ENCODE results near the gene WDR26.
"Not testable (repeated sequence)": the region's sequence is repeated elsewhere in the genome, so short reads cannot be mapped to it uniquely, and the experiment has no call there.

The WDR26 gene

GRCh38 chr1:224392411-224393249, 42.0 kb downstream of the WDR26 start:
- no peak for DNase-seq (ENCODE audit: low read depth)

GRCh38 chr1:224390517-224390916, 44.1 kb downstream of the WDR26 start:
- DNase-seq (ENCODE audit: low read depth): no peak

DNA sequence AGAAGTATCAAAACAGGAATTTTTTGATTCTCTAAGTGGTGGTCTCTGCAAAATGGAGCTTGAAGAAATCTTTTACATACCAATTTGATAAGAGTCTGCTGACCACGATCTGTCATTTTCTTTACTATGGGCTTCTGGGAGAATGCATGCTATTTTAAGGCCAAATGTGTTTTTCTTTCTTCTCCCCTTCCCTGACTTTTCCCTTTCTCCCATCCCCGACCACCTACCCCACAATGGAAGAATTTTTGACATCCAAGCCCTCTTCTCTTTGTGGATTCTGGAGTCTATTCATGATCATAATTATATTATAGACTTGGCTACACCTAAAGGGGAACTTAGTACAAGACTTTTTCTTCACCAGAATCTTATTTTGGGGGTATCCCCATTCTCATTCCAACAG, 46.7 kb downstream of the WDR26 start:
- no peak for DNase-seq (ENCODE audit: low read depth)

DNA sequence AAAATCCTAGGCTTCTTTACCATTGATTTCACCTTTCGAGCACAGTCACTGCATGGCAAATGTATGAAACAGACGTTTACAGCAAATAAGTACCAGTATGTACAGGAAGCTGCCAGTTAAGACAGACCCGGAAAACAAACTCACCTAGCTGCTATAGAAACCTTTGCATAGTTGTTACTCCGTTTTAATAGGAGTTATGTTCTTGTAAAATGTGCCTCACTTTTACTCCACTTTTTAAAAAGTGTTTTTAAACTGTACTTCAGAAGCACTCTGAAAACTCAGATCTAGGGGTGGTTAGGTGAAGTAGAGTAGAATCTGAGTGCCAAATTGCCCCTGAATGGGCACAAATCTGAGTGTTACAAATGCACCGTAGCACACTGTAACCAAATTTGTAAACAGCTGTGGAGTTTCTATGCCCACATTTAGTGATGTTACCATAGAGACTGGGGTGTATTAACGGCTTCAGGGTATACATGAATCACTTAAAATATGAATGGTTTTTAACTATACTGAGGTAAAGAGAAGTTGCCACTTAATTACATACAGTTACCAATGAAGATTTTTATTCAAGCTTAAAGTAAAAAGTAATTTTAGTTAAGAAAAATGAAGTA, 47.2 kb downstream of the WDR26 start:
- DNase-seq (ENCODE audit: low read depth): no peak

- DNase-seq (ENCODE audit: low read depth): no peak
These were observed 51.4 kb downstream of the WDR26 start for GRCh38 chr1:224383218-224383617.

- DNase-seq (ENCODE audit: low read depth): no peak
These were observed 52.6 kb downstream of the WDR26 start for GRCh38 chr1:224381880-224382548.

DNA sequence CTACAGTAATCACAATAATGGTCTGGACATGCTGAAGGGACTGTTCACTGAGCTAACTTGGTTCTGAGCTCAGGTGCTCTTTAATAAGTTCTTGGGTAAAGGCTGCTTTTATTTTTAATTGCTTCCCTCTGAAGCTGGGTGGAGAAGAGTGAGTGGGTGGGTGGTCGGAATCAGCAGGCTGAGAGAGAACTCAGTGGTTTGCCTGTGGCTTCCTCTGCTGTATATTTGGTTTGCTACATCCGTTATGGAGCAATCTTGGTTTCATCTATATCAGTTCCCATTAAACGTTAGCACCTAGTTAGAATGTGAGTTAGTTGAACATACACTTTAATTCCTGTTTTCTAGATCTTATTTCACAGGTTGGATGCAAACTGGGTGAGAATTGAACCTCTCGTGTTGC, 54.6 kb downstream of the WDR26 start:
- peak; percentile 19 for DNase-seq (ENCODE audit: low read depth)

DNA sequence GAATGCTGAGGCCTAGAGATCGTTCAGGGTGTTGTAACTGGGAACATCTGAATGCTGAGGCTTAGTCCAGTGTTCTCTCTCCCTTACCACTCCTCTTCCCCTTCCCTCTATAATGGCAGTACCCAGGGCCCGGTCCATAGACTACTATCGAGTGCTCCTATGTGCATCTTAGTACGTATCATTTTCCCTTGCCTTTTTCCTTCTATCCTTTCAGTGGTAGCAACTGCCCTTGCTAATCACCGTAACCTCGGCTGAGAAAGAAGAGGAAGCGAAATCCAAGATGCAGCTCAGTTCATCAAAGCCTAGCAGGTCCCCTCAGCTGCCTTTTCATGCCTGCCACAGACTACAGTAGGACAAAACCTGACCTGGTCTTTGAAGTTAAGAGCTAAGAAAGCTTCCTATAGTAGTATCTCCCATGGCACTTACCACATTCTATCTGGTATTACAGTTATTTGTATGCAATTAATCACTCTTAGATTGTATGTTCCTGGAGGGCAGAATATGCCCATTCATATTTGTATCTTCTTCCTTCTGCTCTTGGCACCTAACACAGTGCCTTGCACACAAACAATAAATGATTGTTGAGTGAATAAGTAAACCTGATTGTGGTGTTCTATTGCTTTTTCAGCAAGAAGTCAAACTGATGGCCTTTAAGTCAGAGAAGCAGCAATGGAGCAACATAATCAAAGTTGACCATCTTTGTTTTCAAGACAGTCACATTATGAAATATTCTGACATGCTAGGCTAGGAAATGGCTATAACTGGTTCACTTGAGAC, 55.6 kb downstream of the WDR26 start:
- no peak for DNase-seq (ENCODE audit: low read depth)

DNA sequence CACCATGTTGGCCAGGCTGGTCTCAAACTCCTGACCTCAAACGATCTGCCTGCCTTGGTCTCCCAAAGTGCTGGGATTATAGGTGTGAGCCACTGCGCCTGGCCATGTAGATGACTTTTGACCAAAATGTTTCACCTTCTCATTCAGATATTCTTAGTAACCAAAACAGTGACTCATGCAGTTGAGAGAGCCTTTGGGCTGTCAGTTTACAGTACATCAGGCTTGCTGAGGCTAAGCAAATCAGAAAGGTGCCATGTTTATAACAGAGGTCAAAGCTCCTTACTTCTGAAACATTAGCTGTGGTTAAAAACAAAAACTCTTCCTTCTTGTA, 57.0 kb downstream of the WDR26 start:
- DNase-seq (ENCODE audit: low read depth): no peak

- DNase-seq (ENCODE audit: low read depth): no peak
These were observed 59.5 kb downstream of the WDR26 start for GRCh38 chr1:224375059-224375458.

- DNase-seq (ENCODE audit: low read depth): no peak
These were observed 61.5 kb downstream of the WDR26 start for GRCh38 chr1:224373008-224373590.

DNA sequence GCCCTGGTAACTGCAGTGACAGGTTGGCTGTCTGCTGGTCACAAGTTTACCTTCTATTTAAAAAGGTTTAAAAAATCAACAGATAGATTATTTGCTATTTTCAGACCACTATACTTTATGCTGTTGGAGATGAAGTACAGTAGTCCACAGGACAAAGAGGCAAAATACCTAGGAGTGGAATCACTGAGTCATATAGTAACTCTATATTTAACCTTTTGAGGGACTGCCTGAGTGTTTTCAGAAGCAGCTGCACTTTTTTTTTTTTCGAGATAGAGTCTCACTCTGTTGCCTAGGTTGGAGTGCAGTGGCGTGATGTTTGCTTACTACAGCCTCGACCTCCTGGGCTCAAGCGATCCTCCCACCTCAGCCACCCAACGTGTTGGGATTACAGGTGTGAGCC, 66.2 kb downstream of the WDR26 start:
- no peak for DNase-seq (ENCODE audit: low read depth)

DNA sequence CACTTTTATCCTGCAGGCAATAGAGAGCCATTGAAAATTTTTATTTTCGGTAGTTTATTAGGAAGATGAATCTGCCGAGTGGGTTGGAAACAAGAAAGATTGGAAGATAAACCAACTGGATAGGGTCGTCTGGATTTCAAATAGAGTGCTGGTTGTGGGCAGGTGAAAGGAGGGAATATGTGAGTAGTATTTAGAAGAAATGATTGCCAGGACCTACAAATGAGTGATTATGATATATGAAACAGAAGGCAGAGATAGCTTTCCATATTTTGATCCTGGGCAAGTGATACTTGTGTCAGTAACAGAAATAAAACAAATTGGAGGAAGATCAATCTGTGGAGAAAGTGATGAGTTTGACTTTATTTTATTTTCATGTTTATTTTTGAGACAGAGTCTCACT, 75.4 kb downstream of the WDR26 start:
- no peak for DNase-seq (ENCODE audit: low read depth)

- no peak for DNase-seq (ENCODE audit: low read depth)
These were observed 76.4 kb downstream of the WDR26 start for GRCh38 chr1:224358237-224358636.

GRCh38 chr1:224357626-224358124, 76.9 kb downstream of the WDR26 start:
- DNase-seq (ENCODE audit: low read depth): no peak

GRCh38 chr1:224356685-224357625, 77.6 kb downstream of the WDR26 start, which contains the start of gene CNIH4:
CNIH4 (plus strand) TSS chr1:224356879; CDS start chr1:224356925, 46 bp downstream.
- DNase-seq (ENCODE audit: low read depth): peak; percentile 77

DNA sequence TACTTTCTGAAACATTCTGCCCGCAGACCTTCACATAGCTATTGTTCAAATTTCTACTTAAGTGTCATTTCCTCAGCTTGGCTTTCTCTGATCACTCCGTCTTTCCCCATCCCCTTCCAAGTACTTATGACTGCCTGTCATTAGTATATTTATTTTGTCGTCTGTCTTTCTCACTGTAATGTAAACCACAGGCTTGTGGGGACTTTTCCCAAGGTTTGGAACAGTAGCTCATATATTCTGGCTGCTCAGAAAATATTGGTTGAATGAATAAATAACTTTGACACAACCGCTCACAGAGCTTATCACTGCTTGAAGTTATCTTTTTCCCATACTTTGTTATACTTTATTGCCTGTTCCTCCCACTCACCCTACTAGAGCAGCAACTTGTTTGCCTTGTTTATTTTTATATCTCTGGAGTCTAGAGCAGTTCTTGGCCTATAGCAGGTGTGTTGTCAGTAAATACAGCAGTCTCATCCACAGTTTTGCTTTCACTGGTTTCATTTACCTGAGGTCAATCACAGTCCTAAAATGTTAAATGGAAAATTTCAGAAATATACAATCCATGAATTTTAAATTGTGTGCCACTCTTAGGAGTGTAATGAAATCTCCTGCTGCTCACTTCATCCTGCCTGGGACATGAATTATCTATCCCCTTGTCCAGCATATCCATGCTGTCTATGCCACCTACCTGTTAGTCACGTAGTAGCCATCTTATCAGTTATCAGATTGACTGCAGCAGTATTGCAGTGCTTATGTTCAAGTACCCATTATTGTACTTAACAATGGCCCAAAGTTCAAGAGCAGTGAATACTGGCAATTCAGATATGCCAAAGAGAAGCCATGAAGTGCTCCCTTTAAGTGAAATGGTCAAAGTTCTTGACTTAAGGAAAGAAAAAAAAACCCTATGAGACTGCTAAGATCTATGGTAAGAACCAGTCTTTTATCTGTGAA, 80.3 kb downstream of the WDR26 start:
- no peak for DNase-seq (ENCODE audit: low read depth)

DNA sequence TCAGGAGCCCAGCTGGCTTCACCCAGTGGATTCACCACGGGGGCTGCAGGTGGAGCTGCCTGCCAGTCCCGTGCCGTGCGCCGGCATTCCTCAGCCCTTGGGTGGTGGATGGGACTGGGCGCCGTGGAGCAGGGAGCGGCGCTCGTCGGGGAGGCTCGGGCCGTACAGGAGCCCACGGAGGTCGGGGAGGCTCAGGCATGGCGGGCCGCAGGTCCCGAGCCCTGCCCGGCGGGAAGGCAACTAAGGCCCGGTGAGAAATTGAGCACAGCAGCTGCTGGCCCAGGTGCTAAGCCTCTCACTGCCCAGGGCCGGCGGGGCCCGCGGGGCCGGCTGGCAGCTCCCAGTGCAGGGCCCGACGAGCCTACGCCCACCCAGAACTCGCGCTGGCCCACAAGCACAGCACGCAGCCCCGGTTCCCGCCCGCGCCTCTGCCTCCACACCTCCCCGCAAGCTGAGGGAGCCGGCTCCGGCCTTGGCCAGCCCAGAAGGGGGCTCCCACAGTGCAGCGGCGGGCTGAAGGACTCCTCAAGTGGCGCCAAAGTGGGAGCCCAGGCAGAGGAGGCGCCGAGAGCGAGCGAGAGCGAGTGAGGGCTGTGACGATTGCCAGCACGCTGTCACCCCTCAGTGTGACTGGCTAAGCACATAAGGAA, 82.0 kb downstream of the WDR26 start:
- DNase-seq (ENCODE audit: low read depth): not testable (repeated sequence)

- DNase-seq (ENCODE audit: low read depth): not testable (repeated sequence)
These were observed 84.9 kb downstream of the WDR26 start for GRCh38 chr1:224349716-224350115.

Data from stimulated activated CD8-positive, alpha-beta memory T cell treated with anti-CD3 and anti-CD28 coated beads, Interleukin-7, amount 100 ng/mL, for 24 hours (primary cell).